Adrenal gland (tissue), 12 donors: ENCODE results near the gene IFI27L1. TPM values are rescaled to one million over a fixed set of nuclear protein-coding genes. Genes with fewer than 3 reads are reported as not detected.

Experiments
- DNase-seq, 7 donors: peaks; one replicate each; pipeline ENCODE4 v3.0.0-alpha.2; 2019 to 2020
- H3K27ac ChIP-seq, 5 donors: fragments of 200-600 bp; sonication (generic) in 4 of 5; 1 replicate in 3 of 5; 2 replicates in 2 of 5; pipeline versions ENCODE4 v1.5.1 to v1.8.0; 2016 to 2020; ENCODE audit warnings: mild to moderate bottlenecking in 1 of 5
- H3K27me3 ChIP-seq: fragments of 200-600 bp; 2 replicates; pipeline ENCODE4 v1.8.0; 2021
- H3K36me3 ChIP-seq, 2 donors: fragments of 200-600 bp; replicated peaks in 1 of 2; 1 replicate in 1 of 2; 2 replicates in 1 of 2; pipeline versions ENCODE4 v1.5.1 to v1.8.0; 2018 to 2022
- H3K4me1 ChIP-seq, 2 donors: fragments of 200-600 bp; replicated peaks in 1 of 2; 1 replicate in 1 of 2; 2 replicates in 1 of 2; pipeline versions ENCODE4 v1.5.1 to v1.8.0; 2018 to 2021
- H3K4me3 ChIP-seq, 4 donors: fragments of 200-600 bp; sonication (generic) in 3 of 4; one replicate each; pipeline ENCODE4 v1.5.1; 2016 to 2018
- H3K9me3 ChIP-seq, 3 donors: fragments of 200-600 bp; sonication (generic) in 1 of 3; replicated peaks in 1 of 3; 1 replicate in 2 of 3; 2 replicates in 1 of 3; pipeline versions ENCODE4 v1.5.1 to v1.8.0; 2016 to 2021
- POLR2A ChIP-seq, 2 donors: fragments of 450-650 bp; IDR thresholded peaks; one replicate each; pipeline ENCODE4 v1.6.1; 2017; ENCODE audit warnings: antibody characterized with exemption in 2 of 2, mild to moderate bottlenecking in 2 of 2, moderate library complexity in 1 of 2
- WGBS, 4 donors: extraction: QIAGEN DNeasy Blood & Tissue Kit in 2 of 4; methylation state at CpG; one replicate each; pipeline versions ENCODE4 v1.1.5 to v1.1.7; 2013 to 2017; 5-methylcytosine and 5-hydroxymethylcytosine counted together
- intact Hi-C, 2 donors: fragments of 100-400 bp; cut with DNase I; formaldehyde crosslinking; loops; one replicate each; pipeline versions ENCODE4 v1.14.1 to v1.15.0; 2022 to 2023
- polyA plus RNA-seq, 3 donors: library from polyadenylated mRNA; stranded (reverse); fragments of 200-250 nt in 2 of 3; fragments of 350-450 nt in 1 of 3; fragmentation: Illumina TruSeq in 1 of 3; extraction: RNeasy Lipid Tissue Mini Kit (QIAGEN cat#74804) in 1 of 3; gene quantifications; one replicate each; pipeline ENCODE4 v1.2.3, GENCODE V29; 2013 to 2014
- total RNA-seq, 9 donors: library from RNA; depleted of rRNA in 4 of 9; stranded (reverse); fragments of >200 nt in 4 of 9; fragments of 120-200 nt in 1 of 9; fragmentation: NEBNext Ultra II Directional in 1 of 9; extraction: Animal tissue kit (Norgen Biotek cat#: 25700) in 1 of 9; gene quantifications; one replicate each; pipeline versions ENCODE4 v1.1.0 to v1.2.4, GENCODE V29; 2013 to 2023
- TF ChIP-seq, protein P1 (sequence below), 6 experiments: fragments of 450-650 bp in 4 of 6; fragments of 200-600 bp in 2 of 6; sonication (generic) in 1 of 6; IDR thresholded peaks; 1 replicate in 5 of 6; 2 replicates in 1 of 6; pipeline versions ENCODE4 v1.5.1 to v1.8.0; 2016 to 2021; ENCODE audit warnings: antibody characterized with exemption in 6 of 6, mild to moderate bottlenecking in 2 of 6, moderate library complexity in 1 of 6
- donor health status: healthy with polysubstance abuse.
- donor health status: Bipolar disorder and iron deficiency.
- donor health status: DM: yes; HTN: yes; CAD: no.
- donor health status: DM: no; HTN: no; CAD: no.
- donor health status: DM: no; HTN: no; CAD: no.
- donor health status: DM: yes; HTN: yes; CAD: no.

IFI27L1 gene
- total and polyA plus RNA-seq, 12 donors: 39.7 to 233 (median 68.7) TPM

DNA sequence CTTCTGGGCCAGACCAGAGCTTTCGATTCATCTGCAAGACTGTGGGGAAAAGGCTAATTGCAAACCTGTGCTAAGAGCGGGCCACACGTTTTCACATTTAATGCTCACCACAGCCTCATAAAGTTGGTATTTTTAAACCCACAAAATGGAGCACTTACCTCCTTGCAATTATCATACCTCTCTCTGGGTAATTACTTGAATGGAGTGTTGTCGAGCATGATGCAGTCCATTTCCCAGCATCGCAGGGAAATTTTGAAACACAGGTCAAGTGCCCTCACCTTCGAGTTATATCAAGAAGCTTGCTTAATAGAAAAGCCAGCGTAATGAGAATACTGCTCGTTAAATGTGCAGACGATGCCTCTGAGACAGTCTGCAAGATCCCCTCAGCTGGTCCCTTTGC, 57.1 kb downstream of the IFI27L1 start:
- Histone ChIP-seq H3K36me3 (no peaks in the 10 kb centered on the region), H3K4me1 (no peaks in the 10 kb centered on the region), H3K27ac (no peak overlapping the region), H3K4me3 (no peak overlapping the region), H3K27me3 (no peaks in the 10 kb centered on the region), H3K9me3 (no peaks in the 10 kb centered on the region)
- intact Hi-C loops: loop anchor here in 1 of 2 donors (5.0 kb wide), 1 partner anchor 101 kb away; no protein-coding TSS in a partner anchor
- DNase-seq: no peak
- 75 to 88% (median 80%) methylated on average over 9 of the region's 9 CpGs for WGBS, 4 donors
- no peak for TF ChIP-seq POLR2A (IDR thresholded peaks at IDR 0.05)
- TF ChIP-seq, protein P1, sequence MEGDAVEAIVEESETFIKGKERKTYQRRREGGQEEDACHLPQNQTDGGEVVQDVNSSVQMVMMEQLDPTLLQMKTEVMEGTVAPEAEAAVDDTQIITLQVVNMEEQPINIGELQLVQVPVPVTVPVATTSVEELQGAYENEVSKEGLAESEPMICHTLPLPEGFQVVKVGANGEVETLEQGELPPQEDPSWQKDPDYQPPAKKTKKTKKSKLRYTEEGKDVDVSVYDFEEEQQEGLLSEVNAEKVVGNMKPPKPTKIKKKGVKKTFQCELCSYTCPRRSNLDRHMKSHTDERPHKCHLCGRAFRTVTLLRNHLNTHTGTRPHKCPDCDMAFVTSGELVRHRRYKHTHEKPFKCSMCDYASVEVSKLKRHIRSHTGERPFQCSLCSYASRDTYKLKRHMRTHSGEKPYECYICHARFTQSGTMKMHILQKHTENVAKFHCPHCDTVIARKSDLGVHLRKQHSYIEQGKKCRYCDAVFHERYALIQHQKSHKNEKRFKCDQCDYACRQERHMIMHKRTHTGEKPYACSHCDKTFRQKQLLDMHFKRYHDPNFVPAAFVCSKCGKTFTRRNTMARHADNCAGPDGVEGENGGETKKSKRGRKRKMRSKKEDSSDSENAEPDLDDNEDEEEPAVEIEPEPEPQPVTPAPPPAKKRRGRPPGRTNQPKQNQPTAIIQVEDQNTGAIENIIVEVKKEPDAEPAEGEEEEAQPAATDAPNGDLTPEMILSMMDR (IDR thresholded peaks at IDR 0.05): no peak

DNA sequence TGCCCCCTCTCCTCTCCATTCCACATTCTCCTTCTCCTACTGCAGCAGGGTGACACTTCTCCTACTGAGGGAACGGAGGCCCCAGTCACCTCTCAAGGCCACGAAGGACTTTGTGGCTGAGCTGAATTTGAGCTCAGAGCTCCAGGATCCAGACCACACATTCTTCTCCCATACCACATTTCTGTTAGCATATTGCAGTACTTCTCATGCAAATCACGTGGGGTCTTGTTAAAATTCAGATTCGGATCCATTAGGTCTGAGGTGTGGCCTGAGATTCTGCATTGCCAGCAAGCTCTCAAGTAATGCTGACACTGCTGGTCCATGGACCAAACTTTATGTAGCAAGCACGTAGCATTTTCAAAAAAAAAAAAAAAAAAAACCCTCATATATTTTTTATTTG, 57.9 kb downstream of the IFI27L1 start:
- DNase-seq: no peak
- Histone ChIP-seq H3K27me3 (no peaks in the 10 kb centered on the region), H3K4me3 (no peak overlapping the region), H3K4me1 (no peaks in the 10 kb centered on the region), H3K27ac (no peak overlapping the region), H3K9me3 (no peaks in the 10 kb centered on the region), H3K36me3 (no peaks in the 10 kb centered on the region)
- intact Hi-C loops: loop anchor here in 1 of 2 donors (5.0 kb wide), 1 partner anchor 102 kb away; no protein-coding TSS in a partner anchor
- 56 to 70% (median 68%) methylated on average over 5 of the region's 5 CpGs for WGBS, 4 donors
- no peak for TF ChIP-seq POLR2A (IDR thresholded peaks at IDR 0.05)
- TF ChIP-seq, protein P1 (IDR thresholded peaks at IDR 0.05): no peak

DNA sequence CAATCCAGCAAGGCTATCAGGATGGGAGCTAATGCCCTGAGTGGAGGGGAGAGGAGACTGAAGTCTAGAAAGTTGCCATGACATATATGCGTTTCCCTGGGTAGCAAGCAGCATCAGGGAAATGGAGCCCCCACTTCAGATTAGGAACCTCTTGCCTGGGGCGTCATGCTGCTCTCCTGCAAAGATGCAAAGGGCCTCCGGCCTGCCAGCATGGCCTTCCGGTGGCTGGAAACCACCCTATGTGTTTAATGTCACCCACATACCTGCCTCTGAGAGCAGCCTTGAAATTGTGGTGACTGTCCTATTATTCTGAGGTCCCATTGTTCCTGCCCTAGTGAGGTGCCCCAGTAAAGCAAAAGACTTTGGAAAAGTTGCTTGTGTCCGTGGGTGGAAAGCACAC, 58.3 kb downstream of the IFI27L1 start:
- no peaks in the 10 kb centered on the region for H3K27me3 ChIP-seq
- no peak for DNase-seq
- 77 to 87% (median 81%) methylated on average over 5 of the region's 5 CpGs for WGBS, 4 donors

DNA sequence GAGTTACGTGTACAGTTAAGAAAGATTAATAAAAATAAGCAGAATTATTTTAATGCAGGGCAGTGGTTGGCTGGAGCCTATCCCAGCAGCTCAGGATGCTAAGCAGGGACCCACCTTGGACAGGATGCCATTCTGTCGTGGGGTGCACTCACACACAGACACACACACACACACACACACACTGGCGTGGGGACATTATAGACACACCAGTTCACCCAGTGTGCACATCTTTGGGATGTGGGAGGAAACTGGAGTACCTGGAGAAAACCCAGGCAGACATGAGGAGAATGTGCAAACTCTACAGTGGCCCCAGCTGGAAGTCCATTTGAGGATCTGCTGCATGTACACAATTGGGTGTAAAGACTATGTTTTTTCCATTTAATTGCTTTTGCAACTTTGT, 61.1 kb downstream of the IFI27L1 start:
- DNase-seq: no peak
- intact Hi-C loops: no loop called here
- H3K27me3 ChIP-seq: no peaks in the 10 kb centered on the region
- H3K4me1 ChIP-seq: no peaks in the 10 kb centered on the region
- no peaks in the 10 kb centered on the region for H3K36me3 ChIP-seq
- 68 to 82% (median 75%) methylated on average over 3 of the region's 3 CpGs for WGBS, 4 donors
- TF ChIP-seq, protein P1 (IDR thresholded peaks at IDR 0.05): no peak
- TF ChIP-seq POLR2A (IDR thresholded peaks at IDR 0.05): no peak
- H3K9me3 ChIP-seq: no peaks in the 10 kb centered on the region
- no peak overlapping the region for H3K4me3 ChIP-seq
- no peak overlapping the region for H3K27ac ChIP-seq

More for the DNA sequence above, 58.3 kb downstream of the IFI27L1 start:
- H3K27ac ChIP-seq: no peak overlapping the region
- H3K9me3 ChIP-seq: no peaks in the 10 kb centered on the region
- TF ChIP-seq, protein P1 (IDR thresholded peaks at IDR 0.05): no peak
- TF ChIP-seq POLR2A (IDR thresholded peaks at IDR 0.05): no peak
- intact Hi-C loops: loop anchor here in 1 of 2 donors (5.0 kb wide), 1 partner anchor 102 kb away; no protein-coding TSS in a partner anchor
- no peak overlapping the region for H3K4me3 ChIP-seq
- no peaks in the 10 kb centered on the region for H3K36me3 ChIP-seq
- no peaks in the 10 kb centered on the region for H3K4me1 ChIP-seq
